Heart left ventricle (tissue), 13 donors: ENCODE measurements around the gene MEGF9.

Experiments used
- CTCF ChIP-seq, 12 donors: fragments of 200-600 bp; sonication (generic) in 4 of 12; IDR thresholded peaks; one replicate each; pipeline versions ENCODE4 v1.5.0 to v1.8.0; 2018 to 2022; ENCODE audit warnings: antibody characterized with exemption in 12 of 12, mild to moderate bottlenecking in 5 of 12
- POLR2A ChIP-seq, 2 donors: fragments of 450-650 bp; IDR thresholded peaks; one replicate each; pipeline ENCODE4 v1.6.1; 2017; ENCODE audit warnings: antibody characterized with exemption in 2 of 2, mild to moderate bottlenecking in 2 of 2, moderate library complexity in 2 of 2
- donor health status: ischemic (EF 13 %, LVEDD 7.1; RV severe dilation, severe dysfunction).
- donor health status: DM: no; HTN: yes; CAD: no.
- donor health status: DM: no; HTN: no; CAD: no.
- donor health status: ischemic (EF 25% LVEDD 6.9; RV normal size, moderate dysfunction).
- donor health status: ischemic (EF 25% LVEDD 5.7; RV mildly dilated, moderate dysfunction).
- donor health status: ischemic (EF 35%, LVEDD 5.7; RV mildly dilated, moderate dysfunction).
- donor health status: nonischemic (EF 11% LVEDD 7.7; RV severe dilation, severe dysfunction).
- donor health status: DM: yes; HTN: yes; CAD: no.
- donor health status: PGD.
- donor health status: ischemic (EF 29% LVEDD 5.4; RV normal size, mild dysfunction).
- donor health status: nonischemic (EF 23%, LVEDD 6.1; RV moderate dilation, normal function).

GRCh38 chr9:120583958-120584369 lies 130.3 kb downstream of the MEGF9 start:
- TF ChIP-seq POLR2A (IDR thresholded peaks at IDR 0.05) (no peak), CTCF (IDR thresholded peaks at IDR 0.05) (no peak)
